Measurements from ENCODE around the gene AVEN.

The AVEN gene

GRCh38 chr15:33874156-33874555 is 164.8 kb downstream of the AVEN start:
- no peak for DNase-seq
- in situ Hi-C loops (cut with HindIII; ENCODE audit: low pct_ligation_motif_present, low pct_unique_long_range_greater_than_20kb, low sequenced_read_pairs): no loop called here

GRCh38 chr15:33872416-33873106 is 166.4 kb downstream of the AVEN start:
- in situ Hi-C loops (cut with HindIII; ENCODE audit: low pct_ligation_motif_present, low pct_unique_long_range_greater_than_20kb, low sequenced_read_pairs): no loop called here

GRCh38 chr15:33871980-33872379 is 167.0 kb downstream of the AVEN start:
- in situ Hi-C loops (cut with HindIII; ENCODE audit: low pct_ligation_motif_present, low pct_unique_long_range_greater_than_20kb, low sequenced_read_pairs): no loop called here
- DNase-seq: no peak

More at GRCh38 chr15:33872416-33873106, 166.4 kb downstream of the AVEN start:
- DNase-seq: no peak

GRCh38 chr15:33866101-33866737 is 172.8 kb downstream of the AVEN start:
- in situ Hi-C loops (cut with HindIII; ENCODE audit: low pct_ligation_motif_present, low pct_unique_long_range_greater_than_20kb, low sequenced_read_pairs): no loop called here
- no peak for DNase-seq

- in situ Hi-C loops (cut with HindIII; ENCODE audit: low pct_ligation_motif_present, low pct_unique_long_range_greater_than_20kb, low sequenced_read_pairs): no loop called here
- DNase-seq: no peak
These were observed 173.6 kb downstream of the AVEN start for GRCh38 chr15:33865416-33865815.

- in situ Hi-C loops (cut with HindIII; ENCODE audit: low pct_ligation_motif_present, low pct_unique_long_range_greater_than_20kb, low sequenced_read_pairs): no loop called here
- DNase-seq: no peak
These were observed 174.5 kb downstream of the AVEN start for GRCh38 chr15:33864360-33865075.

- in situ Hi-C loops (cut with HindIII; ENCODE audit: low pct_ligation_motif_present, low pct_unique_long_range_greater_than_20kb, low sequenced_read_pairs): no loop called here
- peak; percentile 53 for DNase-seq
These were observed 178.2 kb downstream of the AVEN start for GRCh38 chr15:33860754-33861153.

GRCh38 chr15:33859992-33860545 is 178.9 kb downstream of the AVEN start:
- no peak for DNase-seq
- in situ Hi-C loops (cut with HindIII; ENCODE audit: low pct_ligation_motif_present, low pct_unique_long_range_greater_than_20kb, low sequenced_read_pairs): no loop called here

- DNase-seq: no peak
- in situ Hi-C loops (cut with HindIII; ENCODE audit: low pct_ligation_motif_present, low pct_unique_long_range_greater_than_20kb, low sequenced_read_pairs): no loop called here
These were observed 180.2 kb downstream of the AVEN start for GRCh38 chr15:33858836-33859235.

- no peak for DNase-seq
- in situ Hi-C loops (cut with HindIII; ENCODE audit: low pct_ligation_motif_present, low pct_unique_long_range_greater_than_20kb, low sequenced_read_pairs): no loop called here
These were observed 181.3 kb downstream of the AVEN start for GRCh38 chr15:33857726-33858125.

GRCh38 chr15:33852570-33852969 is 186.4 kb downstream of the AVEN start:
- in situ Hi-C loops (cut with HindIII; ENCODE audit: low pct_ligation_motif_present, low pct_unique_long_range_greater_than_20kb, low sequenced_read_pairs): no loop called here

GRCh38 chr15:33852094-33852493 is 186.9 kb downstream of the AVEN start:
- in situ Hi-C loops (cut with HindIII; ENCODE audit: low pct_ligation_motif_present, low pct_unique_long_range_greater_than_20kb, low sequenced_read_pairs): no loop called here
- DNase-seq: no peak

More at GRCh38 chr15:33852570-33852969, 186.4 kb downstream of the AVEN start:
- DNase-seq: no peak

- in situ Hi-C loops (cut with HindIII; ENCODE audit: low pct_ligation_motif_present, low pct_unique_long_range_greater_than_20kb, low sequenced_read_pairs): no loop called here
These were observed 187.9 kb downstream of the AVEN start for GRCh38 chr15:33851079-33851478.

GRCh38 chr15:33848011-33848410 is 191.0 kb downstream of the AVEN start:
- DNase-seq: no peak
- in situ Hi-C loops (cut with HindIII; ENCODE audit: low pct_ligation_motif_present, low pct_unique_long_range_greater_than_20kb, low sequenced_read_pairs): no loop called here

More at GRCh38 chr15:33851079-33851478, 187.9 kb downstream of the AVEN start:
- DNase-seq: no peak

- DNase-seq: no peak
- in situ Hi-C loops (cut with HindIII; ENCODE audit: low pct_ligation_motif_present, low pct_unique_long_range_greater_than_20kb, low sequenced_read_pairs): no loop called here
These were observed 192.1 kb downstream of the AVEN start for GRCh38 chr15:33846862-33847261.

- in situ Hi-C loops (cut with HindIII; ENCODE audit: low pct_ligation_motif_present, low pct_unique_long_range_greater_than_20kb, low sequenced_read_pairs): no loop called here
- no peak for DNase-seq
These were observed 192.9 kb downstream of the AVEN start for GRCh38 chr15:33846142-33846541.

- DNase-seq: no peak
- in situ Hi-C loops (cut with HindIII; ENCODE audit: low pct_ligation_motif_present, low pct_unique_long_range_greater_than_20kb, low sequenced_read_pairs): no loop called here
These were observed 194.4 kb downstream of the AVEN start for GRCh38 chr15:33844597-33844996.

GRCh38 chr15:33844186-33844585 is 194.8 kb downstream of the AVEN start:
- in situ Hi-C loops (cut with HindIII; ENCODE audit: low pct_ligation_motif_present, low pct_unique_long_range_greater_than_20kb, low sequenced_read_pairs): no loop called here
- DNase-seq: no peak

- in situ Hi-C loops (cut with HindIII; ENCODE audit: low pct_ligation_motif_present, low pct_unique_long_range_greater_than_20kb, low sequenced_read_pairs): no loop called here
- DNase-seq: no peak
These were observed 198.4 kb downstream of the AVEN start for GRCh38 chr15:33840615-33841014.

All from ACHN (cell line).